Measurements from ENCODE around the gene SLC39A5.
"Not testable (repeated sequence)": the region's sequence is repeated elsewhere in the genome, so short reads cannot be mapped to it uniquely, and the experiment has no call there.

SLC39A5 gene

DNA sequence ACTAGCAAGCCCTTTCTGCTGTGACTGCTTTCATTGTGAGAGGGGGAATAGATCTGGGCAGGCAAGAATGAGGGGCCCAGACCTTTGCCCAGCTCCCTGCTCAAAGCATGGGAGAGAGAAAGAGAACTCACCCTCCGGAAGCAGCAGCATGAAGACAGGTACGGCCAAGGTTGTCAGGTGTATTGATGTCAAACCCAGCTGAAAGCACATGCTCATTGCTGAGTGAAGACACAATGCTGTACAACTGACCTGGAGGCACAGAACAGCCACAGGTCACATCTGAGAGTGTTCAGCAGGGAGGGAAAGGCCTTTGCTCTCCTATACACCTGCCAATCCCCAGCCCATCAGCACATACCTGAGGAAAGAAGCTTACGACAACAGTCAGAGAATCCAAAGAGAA is 22.8 kb downstream of the SLC39A5 start:
- no peak for DNase-seq

DNA sequence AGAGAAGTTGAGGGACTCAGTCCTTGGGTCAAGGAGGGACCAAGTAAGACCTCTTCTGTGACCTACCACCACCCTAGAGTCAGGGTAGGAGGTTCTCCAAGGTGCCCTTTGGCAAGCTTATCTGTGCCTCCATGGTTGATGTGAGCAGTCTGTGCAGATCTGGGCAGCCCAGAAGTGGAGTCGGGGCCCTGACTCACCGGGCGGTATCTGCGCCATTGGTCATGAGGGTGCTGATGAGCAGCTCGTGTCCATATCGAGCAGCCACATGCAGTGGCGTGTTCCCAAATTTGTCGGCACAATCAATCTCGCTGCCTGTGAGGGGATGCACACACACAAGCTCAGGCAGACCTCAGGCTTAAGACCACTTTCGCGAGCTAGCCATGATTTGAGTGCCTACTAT is 23.2 kb downstream of the SLC39A5 start:
- DNase-seq: no peak

GRCh38 chr12:56255671-56256070 is 25.8 kb downstream of the SLC39A5 start:
- DNase-seq: no peak

- DNase-seq: no peak
Measured at GRCh38 chr12:56256326-56256960, 26.6 kb downstream of the SLC39A5 start.

GRCh38 chr12:56257071-56257470 is 27.2 kb downstream of the SLC39A5 start:
- no peak for DNase-seq

- DNase-seq: no peak
Measured at GRCh38 chr12:56257491-56258067, 27.7 kb downstream of the SLC39A5 start.

DNA sequence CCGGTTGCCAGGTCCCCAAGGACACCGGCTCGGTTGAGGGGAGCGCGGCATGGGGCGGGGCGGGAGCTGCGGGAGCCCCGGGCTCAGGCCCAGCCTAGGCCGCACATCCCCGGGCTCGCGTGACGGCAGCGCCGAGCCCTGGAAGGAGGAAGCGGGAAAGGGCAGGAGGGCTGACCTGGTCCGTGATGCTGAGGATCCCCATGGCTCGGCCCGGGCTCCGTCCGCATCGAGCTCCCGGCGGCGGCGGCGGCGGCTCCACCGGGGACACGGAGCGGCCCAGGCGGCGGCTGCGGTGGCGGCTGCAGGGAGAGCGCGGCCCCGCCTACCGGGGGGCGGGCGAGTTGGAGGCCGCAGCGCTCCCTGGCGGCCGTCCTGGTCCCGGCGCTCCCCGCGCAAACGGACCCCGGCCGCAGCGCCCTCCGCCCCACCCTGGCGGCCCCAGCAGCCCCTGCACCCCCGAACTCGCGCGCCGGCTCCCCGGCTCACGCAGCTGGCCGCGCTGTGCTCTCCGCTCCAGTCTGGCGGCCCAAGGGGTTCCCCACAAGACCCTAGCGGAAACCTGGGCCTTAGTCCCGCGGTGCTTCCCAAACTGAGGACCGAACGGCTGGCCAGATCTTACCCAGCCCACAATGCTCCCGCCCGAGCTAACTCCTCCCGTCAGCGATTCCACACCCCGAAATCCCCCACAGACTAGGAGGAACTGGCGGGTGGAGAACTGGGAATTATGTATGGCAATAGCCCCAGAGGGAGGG is 28.4 kb downstream of the SLC39A5 start, which contains the start of gene ANKRD52:
Gene ANKRD52, minus strand, starts transcription at position 317 of the 752 bp plus-strand sequence. Its CDS starts 115 bp downstream, at position 202.
- DNase-seq: peak; percentile 61

GRCh38 chr12:56258820-56259183 is 29.0 kb downstream of the SLC39A5 start:
- no peak for DNase-seq

GRCh38 chr12:56260380-56260779 is 30.5 kb downstream of the SLC39A5 start:
- DNase-seq: no peak

- DNase-seq: no peak
Measured at GRCh38 chr12:56260921-56261320, 31.1 kb downstream of the SLC39A5 start.

GRCh38 chr12:56261503-56262232 is 31.8 kb downstream of the SLC39A5 start:
- DNase-seq: no peak

DNA sequence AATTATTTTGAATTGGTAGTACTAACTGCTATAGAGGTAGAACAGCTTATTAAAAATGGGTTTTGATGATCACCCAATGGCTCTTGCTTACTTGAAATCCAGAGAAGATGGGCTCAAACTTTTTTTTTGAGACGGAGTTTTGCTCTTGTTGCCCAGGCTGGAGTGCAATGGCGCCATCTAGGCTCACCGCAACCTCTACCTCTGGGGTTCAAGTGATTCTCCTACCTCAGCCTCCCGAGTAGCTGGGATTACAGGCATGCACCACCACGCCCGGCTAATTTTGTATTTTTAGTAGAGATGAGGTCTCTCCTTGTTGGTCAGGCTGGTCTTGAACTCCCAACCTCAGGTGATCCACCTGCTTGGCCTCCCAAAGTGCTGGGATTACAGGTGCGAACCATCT is 33.1 kb downstream of the SLC39A5 start:
- DNase-seq: not testable (repeated sequence)

DNA sequence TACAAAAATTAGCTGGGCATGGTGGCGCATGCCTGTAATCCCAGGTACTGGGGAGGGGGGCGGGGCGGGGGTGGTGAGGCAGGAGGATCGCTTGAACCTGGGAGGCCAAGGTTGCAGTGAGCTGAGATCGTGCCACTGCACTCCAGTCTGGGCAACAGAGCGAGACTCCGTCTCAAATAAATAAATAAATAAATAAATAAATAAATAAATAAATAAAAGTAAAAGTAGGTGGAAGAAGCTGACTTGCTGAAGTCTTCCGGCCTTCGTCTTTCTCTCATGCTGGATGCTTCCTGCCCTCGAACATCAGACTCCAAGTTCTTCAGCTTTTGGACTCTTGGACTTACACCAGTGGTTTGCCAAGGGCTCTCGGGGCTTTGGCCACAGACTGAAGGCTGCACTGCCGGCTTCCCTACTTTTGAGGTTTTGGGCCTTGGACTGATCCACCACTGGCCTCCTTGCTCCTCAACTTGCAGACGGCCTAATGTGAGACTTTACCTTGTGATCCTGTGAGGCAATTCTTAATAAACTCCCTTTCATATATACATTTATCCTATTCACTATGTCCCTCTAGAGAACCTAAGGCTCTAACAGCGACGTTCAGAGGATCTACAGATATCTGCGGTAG is 36.3 kb downstream of the SLC39A5 start:
- not testable (repeated sequence) for DNase-seq

DNA sequence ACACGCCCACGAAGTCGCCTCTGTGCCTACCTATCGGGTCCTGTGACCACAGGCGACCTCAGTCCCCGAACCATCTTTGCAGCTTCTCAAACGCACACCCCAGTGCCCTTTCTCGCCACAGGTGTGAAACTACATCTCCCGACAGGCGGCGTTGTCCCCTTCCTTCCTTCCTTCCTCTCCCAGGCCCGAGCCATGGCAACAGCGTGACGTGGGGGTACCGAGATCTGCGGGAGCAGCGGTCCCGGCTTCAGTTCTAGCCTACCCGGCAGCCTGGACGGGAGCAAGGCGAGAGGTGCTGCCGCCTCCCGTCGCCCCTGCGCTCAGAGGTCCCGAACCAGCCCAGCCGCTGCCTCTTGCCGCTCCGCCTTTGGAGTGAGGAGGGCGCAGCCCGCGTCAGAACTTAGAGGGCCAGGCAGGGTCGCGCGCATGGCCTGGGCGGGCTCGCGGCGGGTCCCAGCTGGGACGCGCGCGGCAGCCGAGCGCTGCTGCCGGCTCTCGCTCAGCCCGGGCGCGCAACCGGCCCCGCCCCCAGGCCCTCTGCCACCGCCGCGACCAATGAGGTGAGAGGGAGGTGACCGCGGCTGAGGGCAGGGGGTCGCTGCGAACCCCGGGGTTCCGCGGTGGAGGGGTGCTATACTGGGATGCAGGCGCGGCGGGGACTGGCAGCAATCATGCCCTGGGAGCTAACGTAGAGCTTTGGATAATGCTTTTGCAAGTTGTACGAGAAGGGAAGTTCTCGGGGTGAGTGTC is 37.0 kb downstream of the SLC39A5 start, which contains the start of gene COQ10A:
Gene COQ10A, plus strand, starts transcription at position 250 of the 750 bp plus-strand sequence. Its CDS starts 177 bp downstream, at position 427.
- DNase-seq: peak; percentile 85

- DNase-seq: no peak
Measured at GRCh38 chr12:56267443-56268071, 37.7 kb downstream of the SLC39A5 start.

DNA sequence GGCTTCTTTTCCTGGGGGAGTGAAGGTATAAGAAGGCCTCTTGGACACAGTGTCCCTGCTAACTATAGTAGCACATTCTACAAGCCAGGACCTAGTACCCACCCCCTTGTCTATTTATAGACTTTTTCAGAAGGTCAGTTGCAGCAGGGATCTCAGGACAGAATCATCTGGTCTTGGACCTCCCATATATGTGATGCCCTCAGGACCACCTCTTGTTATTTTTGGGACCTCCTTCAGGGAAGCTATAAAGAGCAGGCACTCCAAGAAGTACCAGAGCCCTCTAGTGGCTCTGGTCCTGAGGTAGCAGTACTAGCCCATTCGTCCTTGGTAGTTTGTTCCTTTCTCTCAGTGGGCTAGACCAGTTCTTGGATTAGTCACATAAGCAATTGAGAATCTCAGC is 41.2 kb downstream of the SLC39A5 start:
- no peak for DNase-seq

GRCh38 chr12:56272468-56272867 is 42.6 kb downstream of the SLC39A5 start:
- DNase-seq: not testable (repeated sequence)

DNA sequence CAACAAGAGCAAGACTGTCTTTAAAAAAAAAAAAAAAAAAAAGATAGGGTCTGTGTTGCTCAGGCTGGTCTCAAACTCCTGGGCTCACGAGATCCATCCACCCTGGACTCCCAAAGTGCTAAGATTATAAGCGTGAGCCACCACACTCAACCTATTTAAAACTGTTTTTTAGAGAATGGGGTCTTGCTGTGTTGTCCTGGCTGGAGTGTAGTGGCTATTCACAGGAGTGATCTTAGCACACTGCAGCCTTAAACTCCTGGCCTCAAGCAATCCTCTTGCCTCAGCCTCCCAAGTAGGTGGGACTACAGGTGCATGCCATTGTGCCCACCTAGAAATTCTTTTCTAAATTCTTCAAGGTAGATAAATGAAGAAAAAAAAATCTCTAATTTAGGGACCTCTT is 44.4 kb downstream of the SLC39A5 start:
- no peak for DNase-seq

DNA sequence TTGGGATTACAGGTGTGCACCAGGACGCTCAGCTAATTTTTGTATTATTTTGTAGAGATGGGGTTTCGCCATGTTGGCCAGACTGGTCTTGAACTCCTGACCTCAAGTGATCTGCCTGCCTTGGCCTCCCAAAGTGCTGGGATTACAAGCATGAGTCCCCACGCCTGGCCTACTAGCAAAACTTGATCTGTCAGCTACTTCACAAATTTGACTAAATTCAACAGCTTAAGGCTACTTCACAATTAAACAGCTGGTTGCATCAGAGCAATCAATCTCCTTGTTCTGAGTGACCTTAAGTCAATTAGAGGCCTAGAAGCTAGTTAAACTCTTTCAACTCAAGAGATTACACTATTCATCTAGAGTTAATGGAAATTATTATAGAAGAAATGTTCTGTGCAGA is 49.1 kb downstream of the SLC39A5 start:
- DNase-seq: no peak

GRCh38 chr12:56280849-56281248 is 51.0 kb downstream of the SLC39A5 start:
- DNase-seq: no peak

- no peak for DNase-seq
Measured at GRCh38 chr12:56282030-56282429, 52.2 kb downstream of the SLC39A5 start.
